Measurements from ENCODE around the gene DUOX2. TPM values are rescaled to one million over a fixed set of nuclear protein-coding genes. Genes with fewer than 3 reads are reported as not detected.

DUOX2 gene
- total RNA-seq: under 1 TPM in 1 of 2 donors, not detected in 1; 0.08 TPM
- polyA plus RNA-seq: under 1 TPM in 1 of 2 donors, not detected in 1; 0.06 TPM

GRCh38 chr15:45114076-45114750, at the start of gene DUOX2, which contains the start of gene DUOXA2:
DUOX2 (minus strand) TSS chr15:45114172; CDS start chr15:45113411, 761 bp downstream.
DUOXA2 (plus strand) TSS chr15:45114326; CDS start chr15:45114606, 280 bp downstream.
- Histone ChIP-seq H3K9me3 (ENCODE audit: control insufficient read depth in 4 of 4, low read length in 3 of 4) (no peaks in the 10 kb centered on the region), H3K27ac (ENCODE audit: low read depth in 1 of 2, low read length in 2 of 2) (no peak within 1 kb of the TSS), H3K4me3 (ENCODE audit: low read depth in 1 of 3, low read length in 3 of 3) (peak within 1 kb of the TSS in 1 of 3 donors; percentile 18), H3K4me1 (ENCODE audit: control insufficient read depth in 4 of 4, insufficient read depth in 4 of 4, low read length in 3 of 4) (peaks cover 14 to 43% (median 28%) of the 10 kb centered on the region in 4 donors), H3K27me3 (ENCODE audit: control insufficient read depth in 4 of 4, insufficient read depth in 4 of 4, low read length in 3 of 4) (peaks cover 4 to 15% (median 8%) of the 10 kb centered on the region in 4 donors), H3K9ac (ENCODE audit: low read depth in 1 of 2, low read length in 2 of 2) (no peak within 1 kb of the TSS), H3K36me3 (ENCODE audit: control insufficient read depth in 4 of 4, insufficient read depth in 3 of 4, low read depth in 1 of 4, low read length in 3 of 4) (no peaks in the 10 kb centered on the region)
- no peak for DNase-seq (ENCODE audit: low spot score)
- 3% methylated on average over 42 of the region's 42 CpGs for WGBS
- TF ChIP-seq FOXA1 (IDR thresholded peaks at IDR 0.05) (no peak), YY1 (IDR thresholded peaks at IDR 0.05) (no peak), SP1 (IDR thresholded peaks at IDR 0.05) (no peak), REST (IDR thresholded peaks at IDR 0.05) (no peak), HNF4G (IDR thresholded peaks at IDR 0.05) (no peak), EGR1 (IDR thresholded peaks at IDR 0.05; ENCODE audit: low read depth in 2 of 2) (no peak), ZBTB33 (IDR thresholded peaks at IDR 0.05) (no peak), NR2F2 (IDR thresholded peaks at IDR 0.05) (no peak), FOXA2 (IDR thresholded peaks at IDR 0.05) (no peak), MAX (IDR thresholded peaks at IDR 0.05) (no peak), ATF3 (IDR thresholded peaks at IDR 0.05) (no peak), GABPA (IDR thresholded peaks at IDR 0.05 in 1 of 2, conservative IDR thresholded peaks at IDR 0.05 in 1 of 2) (no peak), RAD21 (IDR thresholded peaks at IDR 0.05) (no peak), RXRA (IDR thresholded peaks at IDR 0.05) (no peak)

- TF ChIP-seq TAF1 (conservative IDR thresholded peaks at IDR 0.05) (no peak), CTCF (IDR thresholded peaks at IDR 0.05; ENCODE audit: low read depth, low read length, missing input control) (no peak), FOXA2 (IDR thresholded peaks at IDR 0.05) (no peak), FOXA1 (IDR thresholded peaks at IDR 0.05) (no peak), RXRA (IDR thresholded peaks at IDR 0.05) (no peak), GABPA (IDR thresholded peaks at IDR 0.05 in 1 of 2, conservative IDR thresholded peaks at IDR 0.05 in 1 of 2) (no peak), ZBTB33 (IDR thresholded peaks at IDR 0.05) (no peak)
- no peak overlapping the region for H3K4me3 ChIP-seq (ENCODE audit: low read depth in 1 of 3, low read length in 3 of 3)
- H3K9me3 ChIP-seq (ENCODE audit: control insufficient read depth in 4 of 4, low read length in 3 of 4): no peaks in the 10 kb centered on the region
- H3K9ac ChIP-seq (ENCODE audit: low read depth in 1 of 2, low read length in 2 of 2): no peak overlapping the region
- DNase-seq (ENCODE audit: low spot score): no peak
- no peaks in the 10 kb centered on the region for H3K36me3 ChIP-seq (ENCODE audit: control insufficient read depth in 4 of 4, insufficient read depth in 3 of 4, low read depth in 1 of 4, low read length in 3 of 4)
- no peak overlapping the region for H3K27ac ChIP-seq (ENCODE audit: low read depth in 1 of 2, low read length in 2 of 2)
- peaks cover 2 to 12% (median 3%) of the 10 kb centered on the region in 4 donors for H3K4me1 ChIP-seq (ENCODE audit: control insufficient read depth in 4 of 4, insufficient read depth in 4 of 4, low read length in 3 of 4)
- WGBS: 64% methylated on average over 9 of the region's 9 CpGs
- no peaks in the 10 kb centered on the region for H3K27me3 ChIP-seq (ENCODE audit: control insufficient read depth in 4 of 4, insufficient read depth in 4 of 4, low read length in 3 of 4)
Measured at GRCh38 chr15:45163508-45163856, 49.5 kb upstream of the DUOX2 start.
